Measurements from ENCODE around the gene KIAA1328.
A peak's percentile ranks its signal among the peaks of the same experiment; 100 is the strongest.

KIAA1328 gene

DNA sequence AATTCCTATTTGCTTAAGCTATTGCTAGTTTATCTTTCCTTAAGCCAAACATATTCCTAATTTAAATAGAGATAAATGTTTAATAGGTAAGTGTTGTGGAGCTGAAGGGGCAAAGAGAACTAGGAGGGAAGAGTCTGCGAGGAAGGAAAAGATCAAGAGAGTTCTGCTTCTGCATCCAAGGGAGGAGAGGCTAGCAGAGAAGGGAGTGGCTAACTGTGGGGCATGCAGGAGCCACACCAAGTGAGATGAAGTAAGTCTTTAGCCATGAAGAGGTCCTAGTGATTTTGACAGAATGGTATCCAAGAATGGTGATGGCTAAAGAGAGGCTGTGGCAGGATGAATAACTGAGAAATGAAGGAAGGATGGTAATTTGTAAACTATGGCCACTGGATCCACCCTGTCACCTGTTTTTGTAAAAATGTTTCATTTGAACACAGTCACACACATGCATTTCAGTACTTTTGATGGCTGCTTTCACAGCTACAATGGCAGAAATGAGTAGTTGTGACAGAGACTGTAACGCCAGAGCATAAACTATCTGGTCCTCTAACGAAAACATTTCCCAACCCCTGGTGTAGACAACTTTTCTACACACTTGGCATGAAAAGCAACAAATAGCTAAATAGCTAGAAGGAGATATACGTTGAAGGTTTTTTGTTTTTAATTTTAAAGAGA is 15.7 kb upstream of the KIAA1328 start:
- TF ChIP-seq GATA1 (IDR thresholded peaks at IDR 0.05; ENCODE audit: low read depth, low read length) (no peak), POLR2A (IDR thresholded peaks at IDR 0.05; ENCODE audit: low read length) (peak; percentile 2)

DNA sequence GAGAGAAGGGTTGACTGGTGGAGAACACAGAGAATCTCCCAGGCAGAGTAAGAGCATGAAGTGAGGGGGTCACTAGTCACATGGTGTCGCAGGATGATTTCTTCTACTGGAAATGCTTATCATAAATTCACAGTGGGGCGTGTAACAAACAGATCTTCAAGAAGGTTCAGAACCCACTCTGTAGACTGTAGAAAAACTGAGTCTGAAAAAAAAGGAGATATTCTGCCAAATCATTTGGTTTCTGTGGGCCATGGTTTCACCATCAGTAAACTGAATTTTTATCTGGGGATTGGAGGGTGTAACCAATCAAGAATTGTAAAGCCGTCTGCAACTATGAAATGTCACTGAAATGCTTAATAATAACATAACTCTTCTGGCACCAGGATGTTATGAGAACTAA is 15.1 kb upstream of the KIAA1328 start:
- TF ChIP-seq GATA1 (IDR thresholded peaks at IDR 0.05; ENCODE audit: low read depth, low read length) (no peak), POLR2A (IDR thresholded peaks at IDR 0.05; ENCODE audit: low read length) (peak; percentile 52)
- peak; percentile 93 to 98 for DNase-seq

More for the DNA sequence above, 15.7 kb upstream of the KIAA1328 start:
- peak; percentile 71 to 79 for DNase-seq

DNA sequence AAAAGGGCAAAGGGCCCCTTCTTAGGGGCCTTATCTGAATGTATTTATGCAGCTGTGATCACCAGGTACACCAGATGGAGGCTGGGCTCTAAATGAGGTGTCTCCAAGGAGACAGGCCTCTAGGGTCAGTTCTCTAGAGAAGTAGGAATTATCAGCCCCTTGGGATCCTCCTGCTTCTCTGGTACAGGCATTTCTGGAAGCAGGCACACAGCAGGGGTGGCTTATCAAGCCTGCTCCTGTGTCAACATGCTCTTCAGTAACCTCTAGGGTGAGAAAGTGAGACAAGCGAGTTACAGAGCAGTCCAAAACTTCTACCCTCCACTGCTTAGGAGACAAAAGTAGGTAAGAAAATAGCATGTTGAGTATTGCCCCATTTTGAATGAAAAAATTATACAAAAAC is 13.9 kb upstream of the KIAA1328 start:
- TF ChIP-seq GATA1 (IDR thresholded peaks at IDR 0.05; ENCODE audit: low read depth, low read length) = no peak
- no peak for TF ChIP-seq POLR2A (IDR thresholded peaks at IDR 0.05; ENCODE audit: low read length)
- DNase-seq = peak; percentile 80 to 81

DNA sequence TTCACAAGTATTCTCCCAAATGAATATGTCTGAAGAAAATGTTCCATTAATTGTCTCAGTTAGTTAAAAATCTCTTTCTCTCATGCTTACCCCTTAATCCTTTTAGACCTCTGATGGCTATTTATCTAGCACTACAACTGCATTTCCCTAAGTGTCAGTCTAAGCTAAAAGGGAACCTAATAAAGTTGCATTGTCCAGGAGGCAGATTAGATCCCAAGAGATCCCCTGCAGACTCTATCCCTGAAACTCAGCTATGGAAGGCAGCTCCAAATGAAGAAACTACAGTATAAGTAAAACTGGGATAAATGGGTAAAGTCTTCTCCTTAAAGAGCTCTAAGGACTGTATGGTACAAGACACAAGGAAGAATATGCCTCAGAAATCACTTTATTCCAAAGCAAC is 12.8 kb upstream of the KIAA1328 start:
- peak in 1 of 2 experiments; percentile 38 for DNase-seq

DNA sequence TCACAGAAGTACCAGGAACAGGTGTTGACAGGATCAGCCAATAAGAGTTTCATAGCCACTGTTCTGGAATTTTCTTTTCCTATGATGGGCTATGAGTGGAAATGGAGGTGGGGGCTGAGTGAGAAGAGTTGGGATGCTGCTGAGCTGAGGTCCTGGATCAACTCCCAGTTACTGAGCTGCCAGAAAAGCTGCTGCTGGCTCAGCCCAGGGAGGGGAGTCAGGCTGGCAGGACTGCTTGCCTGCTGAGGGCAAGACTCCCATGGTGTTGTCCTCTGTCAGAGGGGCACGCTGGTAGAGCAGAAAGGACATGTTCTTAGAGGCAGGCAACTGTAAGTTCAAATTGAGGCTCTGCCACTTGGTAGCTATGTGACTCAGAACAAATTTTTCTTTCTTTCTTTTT is 11.9 kb upstream of the KIAA1328 start:
- no peak for DNase-seq
- no peak for TF ChIP-seq GATA1 (IDR thresholded peaks at IDR 0.05; ENCODE audit: low read depth, low read length)
- TF ChIP-seq POLR2A (IDR thresholded peaks at IDR 0.05; ENCODE audit: low read length) = no peak

DNA sequence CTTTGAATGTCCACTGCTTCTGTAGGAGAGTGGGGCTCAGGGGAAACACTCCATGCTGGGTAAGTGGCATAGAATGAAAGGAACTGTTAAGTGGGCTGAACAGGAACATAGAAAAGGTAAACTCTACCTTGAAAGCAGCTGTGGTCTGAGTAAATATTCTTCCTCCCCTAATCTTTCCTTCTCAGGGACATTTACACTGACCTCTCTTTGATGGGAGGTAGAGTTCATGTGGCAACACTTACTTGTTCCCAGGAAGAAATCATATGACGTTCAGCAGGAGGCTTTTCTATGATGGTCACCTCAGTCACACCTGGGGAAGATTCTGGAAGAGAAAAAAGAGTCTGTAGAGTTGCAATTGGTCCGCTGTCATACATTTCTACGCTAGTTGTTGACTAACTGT is 10.3 kb upstream of the KIAA1328 start:
- DNase-seq = no peak
- TF ChIP-seq POLR2A (IDR thresholded peaks at IDR 0.05; ENCODE audit: low read length) = no peak
- TF ChIP-seq GATA1 (IDR thresholded peaks at IDR 0.05; ENCODE audit: low read depth, low read length) = no peak

DNA sequence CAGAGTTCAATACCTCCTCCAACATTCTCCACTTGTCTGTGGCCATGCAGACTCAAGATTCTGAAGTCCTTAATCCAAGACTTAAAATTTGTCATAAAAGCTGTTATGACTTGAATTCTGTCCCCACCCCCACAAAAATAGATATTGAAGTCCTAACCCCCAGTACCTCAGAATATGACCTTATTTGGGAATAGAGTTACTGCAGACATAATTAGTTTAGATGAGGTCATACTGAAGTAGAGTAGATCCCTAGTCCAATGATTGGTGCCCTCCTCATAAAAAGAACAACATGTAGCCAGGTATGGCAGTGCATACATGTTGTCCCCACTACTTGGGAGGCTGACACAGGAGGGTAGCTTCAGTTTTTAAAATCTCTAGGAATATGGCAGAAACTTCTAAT is 9.3 kb upstream of the KIAA1328 start:
- DNase-seq = peak; percentile 31
- TF ChIP-seq POLR2A (IDR thresholded peaks at IDR 0.05; ENCODE audit: low read length) (no peak), GATA1 (IDR thresholded peaks at IDR 0.05; ENCODE audit: low read depth, low read length) (no peak)

DNA sequence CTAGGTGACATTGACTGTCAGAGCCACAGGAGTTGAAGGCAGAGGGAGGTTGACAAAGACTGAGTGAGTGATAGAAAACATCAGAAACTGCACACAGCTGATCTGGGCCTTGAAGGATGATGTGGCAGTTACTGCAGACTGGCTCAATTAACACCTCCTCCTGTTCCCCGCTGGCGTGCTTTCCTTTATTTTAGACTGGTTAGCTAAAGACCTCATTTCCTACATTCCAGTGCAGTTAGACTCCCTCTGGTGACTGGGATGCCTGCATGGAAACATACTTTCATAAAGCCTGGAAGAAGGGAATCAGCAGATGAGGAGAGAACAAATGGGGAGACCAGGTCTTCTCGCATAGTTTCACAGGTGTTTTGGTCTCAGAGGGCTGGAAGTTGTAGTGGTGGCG is 7.2 kb upstream of the KIAA1328 start:
- no peak for TF ChIP-seq POLR2A (IDR thresholded peaks at IDR 0.05; ENCODE audit: low read length)
- TF ChIP-seq GATA1 (IDR thresholded peaks at IDR 0.05; ENCODE audit: low read depth, low read length) = no peak
- DNase-seq = peak; percentile 13 to 15

DNA sequence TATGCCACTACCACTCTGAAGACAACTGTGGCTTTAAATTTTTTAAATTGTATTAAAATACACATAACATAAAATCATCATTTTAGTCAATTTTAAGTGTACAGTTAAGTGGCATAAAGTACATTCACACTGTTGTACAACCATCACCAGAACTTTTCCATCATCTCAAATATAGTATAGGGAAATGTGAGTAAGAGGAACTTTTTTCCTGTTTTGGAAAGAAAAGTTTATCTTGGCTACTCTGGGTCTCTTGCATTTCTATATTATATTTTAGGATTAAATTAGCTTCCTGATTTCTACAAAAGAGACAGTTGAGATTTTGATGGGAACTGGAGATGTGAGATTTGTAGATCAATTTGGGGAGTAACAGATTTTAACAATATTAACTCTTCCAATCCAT is 3.4 kb upstream of the KIAA1328 start:
- DNase-seq = no peak
- TF ChIP-seq POLR2A (IDR thresholded peaks at IDR 0.05; ENCODE audit: low read length) (no peak), GATA1 (IDR thresholded peaks at IDR 0.05; ENCODE audit: low read depth, low read length) (no peak)

DNA sequence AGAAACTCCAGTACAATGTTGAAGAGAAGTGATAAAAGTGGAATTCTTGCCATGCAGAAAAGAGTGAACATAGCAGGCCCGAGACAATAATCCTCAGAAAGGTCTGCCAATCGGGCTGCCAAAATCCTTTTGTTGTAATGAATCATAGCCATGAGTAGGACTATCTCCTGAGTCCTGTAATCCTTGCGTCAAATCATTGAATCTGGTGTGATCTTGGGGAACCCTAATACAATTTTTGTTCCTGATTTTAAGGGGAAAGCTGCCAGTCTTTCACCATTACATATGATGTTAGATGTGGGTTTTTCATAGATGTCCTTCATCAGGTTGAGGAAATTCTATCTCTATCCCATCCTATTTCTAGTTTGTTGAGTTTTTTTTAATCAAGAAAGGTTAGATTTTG is 2.4 kb upstream of the KIAA1328 start:
- TF ChIP-seq GATA1 (IDR thresholded peaks at IDR 0.05; ENCODE audit: low read depth, low read length) (no peak), POLR2A (IDR thresholded peaks at IDR 0.05; ENCODE audit: low read length) (no peak)
- DNase-seq = peak in 1 of 2 experiments; percentile 34

DNA sequence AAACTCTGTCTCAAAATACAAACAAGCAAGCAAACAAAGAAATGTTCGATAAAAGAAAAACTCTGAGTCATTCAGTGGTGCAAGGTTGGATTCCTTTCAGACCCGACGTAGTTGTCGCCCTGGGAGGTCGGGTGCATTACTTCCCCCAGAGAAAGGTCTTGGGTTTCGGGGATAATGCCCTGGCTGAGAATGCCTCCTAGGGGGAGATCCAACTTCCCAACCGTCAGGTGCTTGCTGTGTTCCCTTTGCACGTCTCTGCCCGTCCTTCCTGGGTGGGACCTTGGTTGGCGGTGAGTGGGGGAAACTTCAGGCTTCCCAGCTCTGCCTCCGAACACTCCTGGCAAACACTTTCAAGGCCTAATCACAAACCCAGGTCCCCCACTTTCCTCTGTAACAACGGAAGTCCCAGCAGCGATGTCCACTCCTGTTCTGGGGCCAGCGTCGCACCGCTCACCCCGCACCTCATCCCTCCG is 734 bp upstream of the KIAA1328 start:
- no peak for TF ChIP-seq GATA1 (IDR thresholded peaks at IDR 0.05; ENCODE audit: low read depth, low read length)

DNA sequence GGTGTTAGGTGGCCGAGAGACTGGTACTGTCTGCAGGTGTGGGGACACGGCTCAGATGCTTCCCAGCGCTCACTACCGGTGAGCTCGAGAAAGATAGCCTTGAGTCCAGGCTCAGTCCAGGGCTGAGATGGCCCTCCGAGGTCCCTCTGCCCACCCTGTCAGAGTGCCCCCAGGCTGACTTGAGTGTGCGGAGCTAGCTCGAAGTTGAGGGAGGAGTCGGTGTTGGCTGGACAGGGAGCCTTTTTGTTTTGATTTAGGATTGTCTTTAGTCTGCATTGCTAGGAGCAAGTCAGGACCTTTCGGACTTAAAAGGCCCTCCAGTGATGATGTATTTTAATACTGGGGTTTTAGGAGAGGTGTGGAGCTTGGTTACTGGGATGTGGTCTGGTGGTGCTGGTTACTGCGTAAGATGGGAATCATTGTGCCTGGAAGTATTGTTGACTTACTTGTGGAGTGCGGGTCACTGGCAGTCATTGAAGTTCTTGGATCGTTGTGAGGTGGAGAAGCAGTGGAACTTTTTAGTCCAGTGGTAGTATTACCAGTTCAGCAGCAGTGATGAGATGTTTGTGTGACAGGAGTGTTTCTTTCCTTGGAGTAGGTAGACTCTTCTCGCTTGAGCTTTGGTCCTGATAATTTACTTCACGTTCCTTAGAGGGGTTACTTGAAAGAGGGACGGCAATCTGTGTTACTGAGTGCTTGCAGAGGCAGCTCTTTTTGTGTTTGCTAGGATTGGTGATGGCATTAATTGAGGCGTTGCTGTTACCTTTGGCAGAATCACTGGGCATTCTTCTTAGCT is 633 bp downstream of the KIAA1328 start:
- TF ChIP-seq POLR2A (IDR thresholded peaks at IDR 0.05; ENCODE audit: low read length) (no peak), GATA1 (IDR thresholded peaks at IDR 0.05; ENCODE audit: low read depth, low read length) (no peak)
- DNase-seq = peak in 1 of 2 experiments; percentile 67

More for the DNA sequence above, 734 bp upstream of the KIAA1328 start:
- DNase-seq = peak; percentile 77 to 86

DNA sequence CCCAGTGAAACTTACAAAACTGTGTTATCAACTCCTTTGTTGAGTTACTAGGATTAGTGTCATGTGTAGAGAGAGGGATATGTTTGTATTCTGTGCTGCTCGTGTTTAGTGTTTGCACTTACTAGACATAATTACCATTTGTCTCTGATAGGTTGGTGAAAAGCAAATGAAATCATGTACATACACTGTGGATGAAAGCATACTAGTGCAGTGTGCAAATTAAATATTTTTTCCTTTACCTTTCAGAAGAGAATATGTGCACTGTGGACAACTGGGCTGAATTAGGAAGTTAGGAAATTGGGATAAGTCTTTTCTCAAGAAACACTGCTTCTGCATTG is 1.2 kb downstream of the KIAA1328 start:
- TF ChIP-seq GATA1 (IDR thresholded peaks at IDR 0.05; ENCODE audit: low read depth, low read length) = no peak
- TF ChIP-seq POLR2A (IDR thresholded peaks at IDR 0.05; ENCODE audit: low read length) = no peak
- peak in 1 of 2 experiments; percentile 50 for DNase-seq

DNA sequence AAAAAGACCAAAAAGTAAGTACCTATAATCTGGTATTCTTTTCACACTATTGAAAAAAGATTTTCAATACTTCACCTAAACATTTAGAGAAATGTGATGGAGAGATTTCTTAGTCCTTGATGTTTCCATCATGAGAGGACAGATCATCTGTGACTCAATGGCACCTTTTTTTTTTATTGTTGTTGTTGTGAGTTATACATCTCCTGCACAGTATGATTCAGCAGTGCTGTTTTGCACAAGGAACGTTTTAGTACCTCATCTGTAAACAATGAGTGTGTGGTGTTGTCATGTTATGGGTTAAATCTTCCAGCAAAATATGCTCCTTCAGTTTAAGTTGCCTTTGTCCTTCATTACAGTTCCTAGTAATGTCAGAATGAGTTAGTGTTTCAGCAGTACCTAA is 2.2 kb downstream of the KIAA1328 start:
- TF ChIP-seq GATA1 (IDR thresholded peaks at IDR 0.05; ENCODE audit: low read depth, low read length) = no peak
- no peak for TF ChIP-seq POLR2A (IDR thresholded peaks at IDR 0.05; ENCODE audit: low read length)
- peak in 1 of 2 experiments; percentile 21 for DNase-seq

DNA sequence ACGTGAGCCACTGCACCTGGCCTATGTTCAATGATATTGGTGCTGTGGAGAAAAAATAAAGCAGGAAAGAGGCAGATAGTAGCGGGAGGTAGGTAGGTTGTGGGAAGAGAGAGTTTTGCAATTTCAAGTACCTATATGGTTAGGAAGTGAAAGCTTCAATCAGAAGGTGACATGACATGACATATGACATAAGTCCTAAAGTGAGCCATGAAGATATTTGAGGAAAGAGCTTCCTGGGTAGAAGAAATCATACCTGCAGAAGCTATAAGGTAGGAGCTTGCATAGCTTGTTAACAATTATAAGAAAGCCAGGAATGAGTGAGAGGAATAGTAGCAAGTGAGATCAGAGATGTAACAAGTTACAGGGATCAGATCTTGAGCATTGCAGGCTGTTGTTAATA is 4.2 kb downstream of the KIAA1328 start:
- TF ChIP-seq POLR2A (IDR thresholded peaks at IDR 0.05; ENCODE audit: low read length) = no peak
- no peak for TF ChIP-seq GATA1 (IDR thresholded peaks at IDR 0.05; ENCODE audit: low read depth, low read length)

More for the DNA sequence above, 4.2 kb downstream of the KIAA1328 start:
- no peak for DNase-seq

Data from erythroblast (primary cell).